HG02759 (cell line): ENCODE data around the gene C17orf113.

Source experiments
- ATAC-seq: cut with Tn5 transposase; IDR thresholded peaks from one replicate; pipeline ENCODE4 v1.9.1; 2021; ENCODE audit warnings: mild to moderate bottlenecking, moderate library complexity; ENCODE audit not compliant: unreplicated experiment

Gene C17orf113

GRCh38 chr17:42072323-42073187 lies 22.2 kb upstream of the C17orf113 start:
- no peak for ATAC-seq

GRCh38 chr17:42071810-42072209 lies 21.4 kb upstream of the C17orf113 start:
- no peak for ATAC-seq

- ATAC-seq = no peak
These were observed 18.6 kb upstream of the C17orf113 start for GRCh38 chr17:42068979-42069378.

- ATAC-seq = no peak
These were observed 17.1 kb upstream of the C17orf113 start for GRCh38 chr17:42067371-42068091.

- no peak for ATAC-seq
These were observed 14.8 kb upstream of the C17orf113 start for GRCh38 chr17:42065201-42065600.

- no peak for ATAC-seq
These were observed 12.3 kb upstream of the C17orf113 start for GRCh38 chr17:42062681-42063080.

GRCh38 chr17:42061646-42062487 lies 11.5 kb upstream of the C17orf113 start:
- ATAC-seq = no peak

- ATAC-seq = no peak
These were observed 9.8 kb upstream of the C17orf113 start for GRCh38 chr17:42060231-42060630.

- ATAC-seq = no peak
These were observed 9.4 kb upstream of the C17orf113 start for GRCh38 chr17:42059815-42060214.

- ATAC-seq = no peak
These were observed 7.7 kb upstream of the C17orf113 start for GRCh38 chr17:42058063-42058462.

GRCh38 chr17:42056635-42057034 lies 6.2 kb upstream of the C17orf113 start:
- no peak for ATAC-seq

- ATAC-seq = no peak
These were observed 5.1 kb upstream of the C17orf113 start for GRCh38 chr17:42055496-42055895.

- ATAC-seq = no peak
These were observed 4.6 kb upstream of the C17orf113 start for GRCh38 chr17:42055027-42055426.

GRCh38 chr17:42053731-42054500 lies 3.5 kb upstream of the C17orf113 start:
- no peak for ATAC-seq

- ATAC-seq = no peak
These were observed 2.0 kb upstream of the C17orf113 start for GRCh38 chr17:42052346-42052877.

GRCh38 chr17:42051645-42052044 lies 1.2 kb upstream of the C17orf113 start:
- ATAC-seq = no peak

- no peak for ATAC-seq
These were observed 606 bp upstream of the C17orf113 start for GRCh38 chr17:42051013-42051400.

GRCh38 chr17:42049834-42050392 lies 488 bp downstream of the C17orf113 start:
- no peak for ATAC-seq

GRCh38 chr17:42047343-42047742 lies 3.1 kb downstream of the C17orf113 start:
- ATAC-seq = no peak

GRCh38 chr17:42045719-42046118 lies 4.7 kb downstream of the C17orf113 start:
- ATAC-seq = no peak
